Muscle of leg (tissue), 11 donors: ENCODE data around the gene VEZF1. TPM values are rescaled to one million over a fixed set of nuclear protein-coding genes. Genes with fewer than 3 reads are reported as not detected.

Experiments used
- DNase-seq: peaks from one replicate; pipeline ENCODE4 v3.0.0; 2013
- H3K27ac ChIP-seq: one replicate; pipeline ENCODE4 v1.5.1; 2013; ENCODE audit warnings: mild to moderate bottlenecking, low read length, control low read depth
- H3K27me3 ChIP-seq: one replicate; pipeline ENCODE4 v1.6.1; 2013; ENCODE audit warnings: low read length; ENCODE audit not compliant: control insufficient read depth, insufficient read depth
- H3K36me3 ChIP-seq: one replicate; pipeline ENCODE4 v1.6.1; 2013; ENCODE audit warnings: low read length; ENCODE audit not compliant: control insufficient read depth, insufficient read depth
- H3K4me1 ChIP-seq: one replicate; pipeline ENCODE4 v1.6.1; 2013; ENCODE audit warnings: low read length; ENCODE audit not compliant: control insufficient read depth, insufficient read depth
- H3K4me3 ChIP-seq: one replicate; pipeline ENCODE4 v1.5.1; 2013; ENCODE audit warnings: low read length, control low read depth
- H3K9me3 ChIP-seq: replicated peaks from 2 replicates; pipeline ENCODE4 v1.6.1; 2013; ENCODE audit warnings: low read depth, low read length; ENCODE audit not compliant: control insufficient read depth
- WGBS: methylation state at CpG from one replicate; pipeline ENCODE4 v1.1.5; 2013; ENCODE audit warnings: missing lambda C conversion rate; ENCODE audit not compliant: insufficient coverage; 5-methylcytosine and 5-hydroxymethylcytosine counted together
- polyA plus RNA-seq, 8 donors: library from polyadenylated mRNA; unstranded; fragments of 120-200 nt; gene quantifications; one replicate each; pipeline versions ENCODE4 v1.2.1 to v1.2.3, GENCODE V29; 2013; ENCODE audit warnings: inconsistent platforms in 1 of 8, low replicate concordance in 1 of 8; ENCODE audit not compliant: insufficient read length in 8 of 8, insufficient read depth in 1 of 8
- total RNA-seq: library from RNA; stranded (reverse); fragments of 120-200 nt; gene quantifications from one replicate; pipeline ENCODE4 v1.2.4, GENCODE V29; 2013

VEZF1 gene
- total and polyA plus RNA-seq, 9 donors, result 36.7 to 54.7 (median 45.6) TPM

GRCh38 chr17:57927048-57927723 is 60.9 kb downstream of the VEZF1 start:
- H3K27me3 ChIP-seq, result no peaks in the 10 kb centered on the region
- no peak overlapping the region for H3K4me3 ChIP-seq
- WGBS, result no CpG with 5 or more reads among the region's 5 CpGs
- peak; percentile 88 for DNase-seq
- no peaks in the 10 kb centered on the region for H3K9me3 ChIP-seq
- peaks cover 72% of the 10 kb centered on the region for H3K4me1 ChIP-seq
- peaks cover 2% of the 10 kb centered on the region for H3K36me3 ChIP-seq
- H3K27ac ChIP-seq, result peak overlapping the region; percentile 38

- DNase-seq, result no peak
- peaks cover 74% of the 10 kb centered on the region for H3K4me1 ChIP-seq
- no peak overlapping the region for H3K27ac ChIP-seq
Measured at GRCh38 chr17:57926723-57927047, 61.4 kb downstream of the VEZF1 start.

GRCh38 chr17:57925361-57925990 is 62.6 kb downstream of the VEZF1 start:
- no peak overlapping the region for H3K4me3 ChIP-seq
- peaks cover 2% of the 10 kb centered on the region for H3K36me3 ChIP-seq
- H3K9me3 ChIP-seq, result no peaks in the 10 kb centered on the region
- H3K27ac ChIP-seq, result peak overlapping the region; percentile 62
- WGBS, result 61% methylated on average over 5 of the region's 9 CpGs
- H3K27me3 ChIP-seq, result no peaks in the 10 kb centered on the region
- H3K4me1 ChIP-seq, result peaks cover 72% of the 10 kb centered on the region
- no peak for DNase-seq

More at GRCh38 chr17:57926723-57927047, 61.4 kb downstream of the VEZF1 start:
- H3K36me3 ChIP-seq, result peaks cover 2% of the 10 kb centered on the region
- WGBS, result 56% methylated on average over 5 of the region's 7 CpGs
- H3K4me3 ChIP-seq, result no peak overlapping the region
- no peaks in the 10 kb centered on the region for H3K9me3 ChIP-seq
- no peaks in the 10 kb centered on the region for H3K27me3 ChIP-seq

- DNase-seq, result peak; percentile 77
- no peak overlapping the region for H3K4me3 ChIP-seq
- peak overlapping the region; percentile 65 for H3K27ac ChIP-seq
- WGBS, result 100% methylated on average over 1 of the region's 4 CpGs
- peaks cover 72% of the 10 kb centered on the region for H3K4me1 ChIP-seq
- no peaks in the 10 kb centered on the region for H3K9me3 ChIP-seq
- H3K36me3 ChIP-seq, result no peaks in the 10 kb centered on the region
- H3K27me3 ChIP-seq, result no peaks in the 10 kb centered on the region
Measured at GRCh38 chr17:57924677-57925076, 63.4 kb downstream of the VEZF1 start.

Other genes starting within 250 kb of the VEZF1 start
- not detected for gene CCDC182, start 243.0 kb downstream of the VEZF1 start, total RNA-seq
- gene CCDC182, start 243.0 kb downstream of the VEZF1 start, polyA plus RNA-seq, result not detected
- 35.7 TPM for gene MRPS23, start 138.2 kb downstream of the VEZF1 start, total RNA-seq
- 10 to 100 TPM; 34.3 to 46.0 (median 41.0) TPM for gene MRPS23, start 138.2 kb downstream of the VEZF1 start, polyA plus RNA-seq
- 13.2 TPM for gene CUEDC1, start 32.8 kb downstream of the VEZF1 start, total RNA-seq
- gene CUEDC1, start 32.8 kb downstream of the VEZF1 start, polyA plus RNA-seq, result 10 to 100 TPM; 43.6 to 59.3 (median 52.0) TPM
- gene SRSF1, start 19.0 kb upstream of the VEZF1 start, total RNA-seq, result 180 TPM
- 100 to 1,000 TPM; 161 to 241 (median 193) TPM for gene SRSF1, start 19.0 kb upstream of the VEZF1 start, polyA plus RNA-seq
- 12.7 TPM for gene DYNLL2, start 95.2 kb upstream of the VEZF1 start, total RNA-seq
- 10 to 100 TPM; 32.5 to 52.8 (median 45.2) TPM for gene DYNLL2, start 95.2 kb upstream of the VEZF1 start, polyA plus RNA-seq
- gene OR4D1, start 160.1 kb upstream of the VEZF1 start, total RNA-seq, result not detected
- gene OR4D1, start 160.1 kb upstream of the VEZF1 start, polyA plus RNA-seq, result under 1 TPM in 1 of 8 donors, not detected in 7; 0.03 TPM
- not detected for gene OR4D2, start 178.7 kb upstream of the VEZF1 start, total RNA-seq
- gene OR4D2, start 178.7 kb upstream of the VEZF1 start, polyA plus RNA-seq, result not detected
- 0.09 TPM for gene EPX, start 204.5 kb upstream of the VEZF1 start, total RNA-seq
- gene EPX, start 204.5 kb upstream of the VEZF1 start, polyA plus RNA-seq, result 1 to 10 TPM in 1 of 8 donors, under 1 TPM in 7; 0.26 to 1.0 (median 0.41) TPM
- gene MKS1, start 231.0 kb upstream of the VEZF1 start, total RNA-seq, result 12.5 TPM
- 10 to 100 TPM; 11.6 to 20.1 (median 14.4) TPM for gene MKS1, start 231.0 kb upstream of the VEZF1 start, polyA plus RNA-seq